ENCODE measurements around the gene TXK.

The TXK gene

GRCh38 chr4:48103483-48104139, 30.4 kb downstream of the TXK start:
- DNase-seq (ENCODE audit: low read depth in 2 of 2), result no peak

- no peak for DNase-seq (ENCODE audit: low read depth in 2 of 2)
Observed at GRCh38 chr4:48102303-48102702, 31.7 kb downstream of the TXK start.

- DNase-seq (ENCODE audit: low read depth in 2 of 2), result no peak
Observed at GRCh38 chr4:48100256-48100655, 33.8 kb downstream of the TXK start.

GRCh38 chr4:48095441-48095840, 38.6 kb downstream of the TXK start:
- DNase-seq (ENCODE audit: low read depth in 2 of 2), result no peak

- no peak for DNase-seq (ENCODE audit: low read depth in 2 of 2)
Observed at GRCh38 chr4:48093991-48094416, 40.0 kb downstream of the TXK start.

- DNase-seq (ENCODE audit: low read depth in 2 of 2), result no peak
Observed at GRCh38 chr4:48090621-48091020, 43.4 kb downstream of the TXK start.

- no peak for DNase-seq (ENCODE audit: low read depth in 2 of 2)
Observed at GRCh38 chr4:48085821-48086589, 48.0 kb downstream of the TXK start.

- no peak for DNase-seq (ENCODE audit: low read depth in 2 of 2)
Observed at GRCh38 chr4:48082956-48083355, 51.1 kb downstream of the TXK start.

- DNase-seq (ENCODE audit: low read depth in 2 of 2), result no peak
Observed at GRCh38 chr4:48081196-48081595, 52.9 kb downstream of the TXK start.

- DNase-seq (ENCODE audit: low read depth in 2 of 2), result no peak
Observed at GRCh38 chr4:48079972-48080391, 54.1 kb downstream of the TXK start.

GRCh38 chr4:48078862-48079655, 55.0 kb downstream of the TXK start:
- no peak for DNase-seq (ENCODE audit: low read depth in 2 of 2)

GRCh38 chr4:48078425-48078824, 55.6 kb downstream of the TXK start:
- DNase-seq (ENCODE audit: low read depth in 2 of 2), result no peak

- no peak for DNase-seq (ENCODE audit: low read depth in 2 of 2)
Observed at GRCh38 chr4:48074657-48075056, 59.4 kb downstream of the TXK start.

GRCh38 chr4:48073567-48074103, 60.4 kb downstream of the TXK start:
- DNase-seq (ENCODE audit: low read depth in 2 of 2), result no peak

- DNase-seq (ENCODE audit: low read depth in 2 of 2), result no peak
Observed at GRCh38 chr4:48071191-48071590, 62.9 kb downstream of the TXK start.

GRCh38 chr4:48069026-48069425, 65.0 kb downstream of the TXK start:
- DNase-seq (ENCODE audit: low read depth in 2 of 2), result no peak

- no peak for DNase-seq (ENCODE audit: low read depth in 2 of 2)
Observed at GRCh38 chr4:48068182-48068581, 65.9 kb downstream of the TXK start.

GRCh38 chr4:48067536-48067935, 66.5 kb downstream of the TXK start:
- no peak for DNase-seq (ENCODE audit: low read depth in 2 of 2)

GRCh38 chr4:48065587-48066052, 68.4 kb downstream of the TXK start:
- DNase-seq (ENCODE audit: low read depth in 2 of 2), result no peak

GRCh38 chr4:48064349-48064748, 69.7 kb downstream of the TXK start:
- no peak for DNase-seq (ENCODE audit: low read depth in 2 of 2)

GRCh38 chr4:48058617-48059530, 75.2 kb downstream of the TXK start:
- no peak for DNase-seq (ENCODE audit: low read depth in 2 of 2)

Measured in stimulated activated CD4-positive, alpha-beta T cell treated with anti-CD3 and anti-CD28 coated beads, Interleukin-1b, Interleukin-23, amount 100 ng/mL, for 1 hour (primary cell).